Measurements from ENCODE around the gene KYAT1.

- TF ChIP-seq POLR2A (IDR thresholded peaks at IDR 0.05; ENCODE audit: low read length) (peak; percentile 84), CTCF (IDR thresholded peaks at IDR 0.05) (peak; percentile 13; the same call in 1 of the 3 replicates), USF2 (IDR thresholded peaks at IDR 0.05) (no peak), CEBPB (IDR thresholded peaks at IDR 0.05) (no peak), BHLHE40 (IDR thresholded peaks at IDR 0.05; ENCODE audit: low read depth, low read length) (no peak), RCOR1 (IDR thresholded peaks at IDR 0.05; ENCODE audit: low read depth, low read length) (no peak), EP300 (IDR thresholded peaks at IDR 0.05) (no peak)
- TF ChIP-seq, protein P1, sequence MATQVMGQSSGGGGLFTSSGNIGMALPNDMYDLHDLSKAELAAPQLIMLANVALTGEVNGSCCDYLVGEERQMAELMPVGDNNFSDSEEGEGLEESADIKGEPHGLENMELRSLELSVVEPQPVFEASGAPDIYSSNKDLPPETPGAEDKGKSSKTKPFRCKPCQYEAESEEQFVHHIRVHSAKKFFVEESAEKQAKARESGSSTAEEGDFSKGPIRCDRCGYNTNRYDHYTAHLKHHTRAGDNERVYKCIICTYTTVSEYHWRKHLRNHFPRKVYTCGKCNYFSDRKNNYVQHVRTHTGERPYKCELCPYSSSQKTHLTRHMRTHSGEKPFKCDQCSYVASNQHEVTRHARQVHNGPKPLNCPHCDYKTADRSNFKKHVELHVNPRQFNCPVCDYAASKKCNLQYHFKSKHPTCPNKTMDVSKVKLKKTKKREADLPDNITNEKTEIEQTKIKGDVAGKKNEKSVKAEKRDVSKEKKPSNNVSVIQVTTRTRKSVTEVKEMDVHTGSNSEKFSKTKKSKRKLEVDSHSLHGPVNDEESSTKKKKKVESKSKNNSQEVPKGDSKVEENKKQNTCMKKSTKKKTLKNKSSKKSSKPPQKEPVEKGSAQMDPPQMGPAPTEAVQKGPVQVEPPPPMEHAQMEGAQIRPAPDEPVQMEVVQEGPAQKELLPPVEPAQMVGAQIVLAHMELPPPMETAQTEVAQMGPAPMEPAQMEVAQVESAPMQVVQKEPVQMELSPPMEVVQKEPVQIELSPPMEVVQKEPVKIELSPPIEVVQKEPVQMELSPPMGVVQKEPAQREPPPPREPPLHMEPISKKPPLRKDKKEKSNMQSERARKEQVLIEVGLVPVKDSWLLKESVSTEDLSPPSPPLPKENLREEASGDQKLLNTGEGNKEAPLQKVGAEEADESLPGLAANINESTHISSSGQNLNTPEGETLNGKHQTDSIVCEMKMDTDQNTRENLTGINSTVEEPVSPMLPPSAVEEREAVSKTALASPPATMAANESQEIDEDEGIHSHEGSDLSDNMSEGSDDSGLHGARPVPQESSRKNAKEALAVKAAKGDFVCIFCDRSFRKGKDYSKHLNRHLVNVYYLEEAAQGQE (IDR thresholded peaks at IDR 0.05), result no peak
- TF ChIP-seq, protein P2, sequence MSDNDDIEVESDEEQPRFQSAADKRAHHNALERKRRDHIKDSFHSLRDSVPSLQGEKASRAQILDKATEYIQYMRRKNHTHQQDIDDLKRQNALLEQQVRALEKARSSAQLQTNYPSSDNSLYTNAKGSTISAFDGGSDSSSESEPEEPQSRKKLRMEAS (IDR thresholded peaks at IDR 0.05), result peak; percentile 80
- TF ChIP-seq, protein P3, sequence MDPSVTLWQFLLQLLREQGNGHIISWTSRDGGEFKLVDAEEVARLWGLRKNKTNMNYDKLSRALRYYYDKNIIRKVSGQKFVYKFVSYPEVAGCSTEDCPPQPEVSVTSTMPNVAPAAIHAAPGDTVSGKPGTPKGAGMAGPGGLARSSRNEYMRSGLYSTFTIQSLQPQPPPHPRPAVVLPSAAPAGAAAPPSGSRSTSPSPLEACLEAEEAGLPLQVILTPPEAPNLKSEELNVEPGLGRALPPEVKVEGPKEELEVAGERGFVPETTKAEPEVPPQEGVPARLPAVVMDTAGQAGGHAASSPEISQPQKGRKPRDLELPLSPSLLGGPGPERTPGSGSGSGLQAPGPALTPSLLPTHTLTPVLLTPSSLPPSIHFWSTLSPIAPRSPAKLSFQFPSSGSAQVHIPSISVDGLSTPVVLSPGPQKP (IDR thresholded peaks at IDR 0.05; ENCODE audit: low read depth, low read length), result peak; percentile 72; the same call in 1 of the 2 replicates
Observed at GRCh38 chr9:128881884-128882676, at the start of gene KYAT1, which contains the start of gene LRRC8A.
